Measurements from ENCODE around the gene SPRYD3. TPM values are rescaled to one million over a fixed set of nuclear protein-coding genes. Genes with fewer than 3 reads are reported as not detected.

Gene SPRYD3
- total RNA-seq, 4 donors from 2014 or later: 10.1 to 27.0 (median 21.9) TPM

DNA sequence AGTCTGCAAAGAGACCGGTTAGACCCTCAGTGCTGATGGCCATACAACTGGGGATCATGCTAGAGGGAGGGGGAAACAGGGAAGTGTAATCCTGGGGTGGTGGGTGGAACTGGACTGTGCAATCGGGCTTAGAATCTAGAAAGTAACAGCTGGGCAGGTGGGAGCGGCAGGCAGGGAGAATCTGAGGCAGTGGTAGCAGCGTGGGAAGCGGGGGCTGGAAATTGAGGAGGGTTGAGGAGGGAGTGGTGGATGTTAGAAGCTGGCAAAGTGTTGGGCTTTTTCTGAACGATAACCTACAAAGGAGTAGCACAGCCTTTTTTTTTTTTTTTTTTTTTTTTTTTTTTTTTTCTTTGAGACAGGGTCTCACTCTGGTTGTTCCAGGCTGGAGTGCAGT, 15.2 kb upstream of the SPRYD3 start:
- Histone ChIP-seq H3K36me3 (no peaks in the 10 kb centered on the region), H3K4me1 (peaks cover 18 to 26% (median 23%) of the 10 kb centered on the region in 4 donors), H3K27me3 (peaks cover 28% of the 10 kb centered on the region), H3K4me3 (no peak overlapping the region), H3K9me3 (no peaks in the 10 kb centered on the region), H3K27ac (peak overlapping the region; percentile 11 to 55 (median 48))
- intact Hi-C loops (cut with DNase I; ENCODE audit: low total_unique reads) (no loop called here), in situ Hi-C loops (cut with MboI; ENCODE audit: low pct_ligation_motif_present in 1 of 4, low pct_unique_long_range_greater_than_20kb in 1 of 4, low sequenced_read_pairs in 3 of 4) (no loop called here)
- no peak for TF ChIP-seq POLR2A (IDR thresholded peaks at IDR 0.05)
- TF ChIP-seq, protein P1, sequence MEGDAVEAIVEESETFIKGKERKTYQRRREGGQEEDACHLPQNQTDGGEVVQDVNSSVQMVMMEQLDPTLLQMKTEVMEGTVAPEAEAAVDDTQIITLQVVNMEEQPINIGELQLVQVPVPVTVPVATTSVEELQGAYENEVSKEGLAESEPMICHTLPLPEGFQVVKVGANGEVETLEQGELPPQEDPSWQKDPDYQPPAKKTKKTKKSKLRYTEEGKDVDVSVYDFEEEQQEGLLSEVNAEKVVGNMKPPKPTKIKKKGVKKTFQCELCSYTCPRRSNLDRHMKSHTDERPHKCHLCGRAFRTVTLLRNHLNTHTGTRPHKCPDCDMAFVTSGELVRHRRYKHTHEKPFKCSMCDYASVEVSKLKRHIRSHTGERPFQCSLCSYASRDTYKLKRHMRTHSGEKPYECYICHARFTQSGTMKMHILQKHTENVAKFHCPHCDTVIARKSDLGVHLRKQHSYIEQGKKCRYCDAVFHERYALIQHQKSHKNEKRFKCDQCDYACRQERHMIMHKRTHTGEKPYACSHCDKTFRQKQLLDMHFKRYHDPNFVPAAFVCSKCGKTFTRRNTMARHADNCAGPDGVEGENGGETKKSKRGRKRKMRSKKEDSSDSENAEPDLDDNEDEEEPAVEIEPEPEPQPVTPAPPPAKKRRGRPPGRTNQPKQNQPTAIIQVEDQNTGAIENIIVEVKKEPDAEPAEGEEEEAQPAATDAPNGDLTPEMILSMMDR (IDR thresholded peaks at IDR 0.05): no peak
- no peak for TF ChIP-seq POLR2AphosphoS5 (IDR thresholded peaks at IDR 0.05)
- TF ChIP-seq EP300 (IDR thresholded peaks at IDR 0.05; ENCODE audit: low read depth): no peak
- 79 to 80% methylated on average over 3 to 6 of the region's 6 CpGs for WGBS, 2 donors (ENCODE audit: low coverage in 1 of 2)
- DNase-seq: no peak

DNA sequence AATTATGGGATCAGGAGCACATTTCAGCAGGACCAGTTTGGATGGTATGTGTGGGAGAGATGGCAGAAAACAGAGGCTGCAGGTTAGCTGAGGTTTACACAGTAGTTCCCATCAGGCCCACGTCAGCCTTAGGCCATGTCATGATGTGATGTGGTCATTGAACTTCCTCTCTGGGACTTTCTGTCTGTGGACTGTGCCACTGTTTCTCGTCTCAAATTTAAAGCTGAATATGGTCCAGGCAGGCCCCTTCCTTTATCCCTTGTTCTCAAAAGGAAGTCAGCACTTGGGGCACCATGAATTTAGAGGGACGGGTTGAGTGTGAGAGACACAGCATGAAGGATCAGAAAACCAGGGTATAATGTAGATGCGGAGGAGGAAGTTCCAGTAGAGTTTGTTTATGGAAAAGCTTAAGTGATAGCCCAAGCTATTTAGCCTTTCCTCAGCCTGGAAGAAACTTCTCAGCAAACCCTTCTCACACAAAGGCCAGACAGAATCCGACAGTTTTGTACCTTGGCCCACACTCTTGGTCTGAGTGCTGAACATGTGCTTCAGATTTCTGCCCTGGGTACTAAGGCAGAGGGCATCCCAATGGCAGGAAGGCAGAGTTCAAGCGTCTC, 14.7 kb upstream of the SPRYD3 start:
- Histone ChIP-seq H3K4me3 (no peak overlapping the region), H3K9me3 (no peaks in the 10 kb centered on the region), H3K36me3 (no peaks in the 10 kb centered on the region), H3K4me1 (peaks cover 15 to 21% (median 18%) of the 10 kb centered on the region in 4 donors), H3K27me3 (peaks cover 28% of the 10 kb centered on the region), H3K27ac (peak overlapping the region; percentile 11 to 55 (median 48))
- in situ Hi-C loops (cut with MboI; ENCODE audit: low pct_ligation_motif_present in 1 of 4, low pct_unique_long_range_greater_than_20kb in 1 of 4, low sequenced_read_pairs in 3 of 4) (no loop called here), intact Hi-C loops (cut with DNase I; ENCODE audit: low total_unique reads) (no loop called here)
- no peak for DNase-seq
- 64% methylated on average over 6 of the region's 6 CpGs; no CpG with 5 or more reads in 1 of the 2 donors for WGBS, 2 donors (ENCODE audit: low coverage in 1 of 2)
- no peak for TF ChIP-seq EP300 (IDR thresholded peaks at IDR 0.05; ENCODE audit: low read depth)
- TF ChIP-seq POLR2AphosphoS5 (IDR thresholded peaks at IDR 0.05): no peak
- no peak for TF ChIP-seq POLR2A (IDR thresholded peaks at IDR 0.05)
- TF ChIP-seq, protein P1 (IDR thresholded peaks at IDR 0.05): no peak

DNA sequence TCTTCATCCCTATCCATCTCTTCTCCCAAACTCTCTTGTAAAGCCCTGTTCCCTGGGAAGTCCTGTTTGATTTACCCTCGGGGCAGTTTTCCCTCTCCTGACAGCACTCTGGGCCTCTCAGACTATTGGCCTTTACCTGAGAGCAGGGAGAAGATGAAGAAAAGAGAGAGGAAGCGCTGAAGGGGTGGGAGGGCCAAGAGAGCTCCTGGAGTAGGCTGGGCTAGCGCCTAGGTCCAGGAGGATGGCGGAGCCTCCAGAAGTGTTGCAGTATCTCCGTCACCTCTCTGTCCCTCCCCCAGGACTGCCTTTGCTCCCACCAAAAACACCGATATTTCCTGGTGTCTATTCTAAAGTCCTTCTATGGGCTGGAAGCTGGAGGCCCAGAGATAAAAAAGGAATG, 12.6 kb upstream of the SPRYD3 start:
- no peak overlapping the region for H3K4me3 ChIP-seq
- WGBS, 2 donors (ENCODE audit: low coverage in 1 of 2): 81 to 89% methylated on average over 3 to 6 of the region's 6 CpGs
- H3K4me1 ChIP-seq: peaks cover 0 to under 1% (median under 1%) of the 10 kb centered on the region in 4 donors
- H3K27me3 ChIP-seq: peaks cover 15% of the 10 kb centered on the region
- no peaks in the 10 kb centered on the region for H3K9me3 ChIP-seq
- TF ChIP-seq, protein P1 (IDR thresholded peaks at IDR 0.05): no peak
- TF ChIP-seq EP300 (IDR thresholded peaks at IDR 0.05; ENCODE audit: low read depth) (no peak), POLR2A (IDR thresholded peaks at IDR 0.05) (no peak), POLR2AphosphoS5 (IDR thresholded peaks at IDR 0.05) (no peak)
- in situ Hi-C loops (cut with MboI; ENCODE audit: low pct_ligation_motif_present in 1 of 4, low pct_unique_long_range_greater_than_20kb in 1 of 4, low sequenced_read_pairs in 3 of 4): no loop called here
- no peaks in the 10 kb centered on the region for H3K36me3 ChIP-seq
- no peak overlapping the region for H3K27ac ChIP-seq
- DNase-seq: no peak
- intact Hi-C loops (cut with DNase I; ENCODE audit: low total_unique reads): no loop called here

DNA sequence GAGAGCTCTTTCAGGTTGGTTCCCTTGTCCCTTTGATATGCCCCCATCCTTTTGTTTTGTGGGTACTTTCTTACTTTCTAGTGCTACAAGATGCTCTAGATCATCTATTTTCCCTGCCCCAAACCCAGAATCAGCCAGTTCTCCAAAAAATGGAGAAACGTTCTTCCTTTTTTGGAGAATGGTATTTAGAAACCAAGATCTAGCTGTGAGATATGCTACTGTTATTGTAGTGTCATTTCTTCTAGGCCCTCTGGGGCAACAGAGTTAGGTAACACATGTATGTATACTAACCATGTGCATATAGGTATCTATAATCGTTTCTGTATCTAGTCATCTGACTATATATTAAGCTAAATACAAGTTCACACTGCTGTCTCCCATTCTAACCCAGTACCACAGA, 11.4 kb upstream of the SPRYD3 start:
- WGBS, 2 donors (ENCODE audit: low coverage in 1 of 2): 59 to 63% methylated on average over 2 of the region's 2 CpGs
- Histone ChIP-seq H3K4me3 (no peak overlapping the region), H3K36me3 (no peaks in the 10 kb centered on the region), H3K9me3 (no peaks in the 10 kb centered on the region), H3K27me3 (peaks cover 3% of the 10 kb centered on the region), H3K27ac (no peak overlapping the region), H3K4me1 (no peaks in the 10 kb centered on the region)
- in situ Hi-C loops (cut with MboI; ENCODE audit: low pct_ligation_motif_present in 1 of 4, low pct_unique_long_range_greater_than_20kb in 1 of 4, low sequenced_read_pairs in 3 of 4) (no loop called here), intact Hi-C loops (cut with DNase I; ENCODE audit: low total_unique reads) (no loop called here)
- TF ChIP-seq, protein P1 (IDR thresholded peaks at IDR 0.05): no peak
- TF ChIP-seq POLR2A (IDR thresholded peaks at IDR 0.05) (no peak), EP300 (IDR thresholded peaks at IDR 0.05; ENCODE audit: low read depth) (no peak), POLR2AphosphoS5 (IDR thresholded peaks at IDR 0.05) (no peak)
- DNase-seq: no peak

Data from transverse colon (tissue), 4 donors.